CMK (cell line): ENCODE measurements around the gene RARS1.
A peak's percentile ranks its signal among the peaks of the same experiment; 100 is the strongest.

Source experiments
- DNase-seq: peaks from one replicate; pipeline ENCODE4 v3.0.0-alpha.2; 2010; ENCODE audit warnings: low read depth

RARS1 gene

DNA sequence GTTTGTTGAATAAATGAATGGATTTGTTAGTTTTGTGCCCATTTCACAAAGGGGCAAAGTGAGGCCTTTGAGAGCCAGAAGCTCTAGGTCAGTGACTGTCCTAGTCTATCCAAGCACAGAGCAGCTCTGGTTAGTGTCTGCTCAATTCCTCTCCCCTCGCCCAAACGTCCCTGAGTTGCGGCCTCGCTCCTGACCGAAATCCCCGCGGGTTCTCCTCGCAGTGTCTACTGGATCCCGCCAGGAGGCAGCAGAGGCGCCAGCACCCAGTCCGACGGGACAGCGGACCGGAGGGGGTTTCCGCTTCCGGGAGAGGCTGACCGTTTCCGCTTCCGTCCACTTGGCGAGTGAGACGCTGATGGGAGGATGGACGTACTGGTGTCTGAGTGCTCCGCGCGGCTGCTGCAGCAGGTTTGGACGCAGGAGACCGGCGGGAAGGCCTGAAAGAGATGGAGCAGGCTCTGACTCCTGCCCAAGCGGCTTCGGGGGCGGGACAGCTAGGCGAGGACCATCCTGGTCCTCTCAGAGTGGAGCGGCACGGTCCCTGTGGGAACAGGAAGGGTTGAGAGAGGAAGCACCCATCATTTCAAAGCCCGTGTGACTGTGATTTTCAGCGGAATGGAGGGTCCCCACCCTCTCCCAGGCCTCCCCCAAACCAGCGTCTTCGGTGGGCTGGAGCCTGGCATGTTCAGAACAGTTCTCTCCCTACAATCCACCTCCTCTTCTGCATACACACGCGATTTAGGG is at the start of gene RARS1:
Gene RARS1, plus strand, starts transcription at position 336 of the 744 bp plus-strand sequence. Its CDS starts 28 bp downstream, at position 364.
- DNase-seq, result peak; percentile 68

DNA sequence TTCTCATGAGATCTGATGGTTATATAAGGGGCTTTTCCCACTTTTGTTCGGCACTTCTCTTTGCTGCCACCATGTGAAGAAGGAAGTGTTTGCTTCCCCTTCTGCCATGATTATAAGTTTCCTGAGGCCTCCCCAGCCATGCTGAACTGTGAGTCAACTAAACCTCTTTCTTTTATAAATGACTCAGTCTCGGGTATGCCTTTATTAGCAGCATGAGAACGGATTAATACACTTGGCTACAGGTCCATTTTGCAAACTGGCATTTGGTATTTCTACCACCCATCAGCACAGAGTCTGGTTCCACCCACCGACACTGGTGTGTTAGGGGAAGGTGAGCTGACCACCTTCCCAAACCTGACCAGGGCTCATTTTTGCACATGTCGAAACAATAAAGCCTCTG is 47.9 kb upstream of the RARS1 start:
- no peak for DNase-seq

DNA sequence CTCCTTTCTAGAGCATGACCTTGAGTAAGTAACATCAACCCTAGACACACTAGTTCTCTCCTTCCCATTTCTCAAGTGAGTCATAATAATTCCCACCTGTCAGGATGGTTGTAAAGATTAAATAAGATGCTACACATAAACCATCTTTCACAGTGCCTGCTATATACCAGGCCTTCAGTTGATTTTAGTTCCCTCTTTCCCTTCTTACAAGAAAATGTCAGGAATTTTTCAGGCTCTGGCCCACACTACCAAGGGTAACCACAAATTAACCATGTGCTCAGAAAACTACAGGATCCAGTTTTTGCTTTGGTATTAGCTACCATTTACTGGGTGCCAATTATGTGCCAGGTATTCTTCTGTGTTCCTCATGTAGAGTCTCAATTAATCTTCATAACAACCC is 42.7 kb upstream of the RARS1 start:
- DNase-seq, result no peak

DNA sequence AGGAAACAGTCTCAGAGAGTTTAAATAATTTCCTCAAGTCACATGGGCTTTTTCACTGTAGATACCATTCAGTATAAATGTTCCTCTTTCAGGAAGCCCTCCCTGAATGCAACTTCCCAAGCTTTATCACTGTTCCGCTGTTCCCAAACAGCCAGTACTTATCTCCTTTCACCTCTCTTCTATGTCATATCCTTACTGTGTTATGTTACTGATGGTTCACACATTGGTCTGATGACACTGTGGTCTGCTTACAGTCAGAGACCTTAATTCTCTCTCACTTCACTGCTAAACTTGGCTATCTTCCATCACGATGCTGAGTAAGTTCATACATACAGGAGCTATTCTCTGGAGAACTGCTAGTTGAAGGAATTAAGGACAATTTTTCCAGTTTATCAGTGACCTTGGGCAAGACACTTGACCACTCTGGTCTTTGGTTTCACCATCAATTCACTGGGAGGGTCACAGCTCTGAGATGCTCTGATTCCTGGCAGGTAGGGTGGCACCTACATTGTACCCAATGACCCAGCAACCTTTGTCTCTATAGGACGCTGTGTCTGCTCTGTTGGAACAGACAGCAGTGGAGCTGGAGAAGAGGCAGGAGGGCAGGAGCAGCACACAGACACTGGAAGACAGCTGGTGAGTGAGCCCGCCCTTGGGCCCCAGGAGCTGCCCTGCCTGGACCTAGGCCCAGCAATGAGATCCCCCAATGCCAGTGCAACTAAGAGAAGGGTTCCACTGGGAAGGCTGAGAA is 42.1 kb upstream of the RARS1 start:
- no peak for DNase-seq

DNA sequence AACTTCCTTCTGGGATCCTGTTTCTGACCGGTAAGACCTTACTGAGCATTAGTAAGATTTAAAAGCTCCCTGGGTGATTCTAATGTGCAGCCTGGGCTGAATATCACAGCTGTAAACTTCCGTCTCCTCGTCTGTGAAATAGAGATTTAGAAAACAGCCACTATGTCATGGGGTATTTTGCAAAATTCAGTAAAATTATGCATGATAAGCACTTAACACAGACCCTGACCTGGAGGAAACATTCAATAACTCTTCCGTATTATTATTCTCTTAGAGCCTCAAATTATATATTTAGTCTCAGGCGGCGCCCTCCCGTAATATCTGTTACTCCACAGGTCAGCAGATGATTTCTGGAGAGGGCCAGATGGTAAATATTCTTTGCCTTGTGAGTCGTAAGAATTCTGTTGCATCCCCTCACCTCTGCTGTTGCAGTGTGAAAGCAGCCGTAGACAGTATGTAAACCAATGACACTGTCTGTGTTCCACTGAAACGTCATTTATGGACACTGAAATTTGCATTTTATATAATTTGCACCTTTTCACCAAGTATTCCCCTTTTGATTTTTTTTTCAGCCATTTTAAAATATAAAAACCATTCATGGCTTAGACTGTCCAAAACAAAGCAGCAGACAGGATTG is 39.2 kb upstream of the RARS1 start:
- no peak for DNase-seq

DNA sequence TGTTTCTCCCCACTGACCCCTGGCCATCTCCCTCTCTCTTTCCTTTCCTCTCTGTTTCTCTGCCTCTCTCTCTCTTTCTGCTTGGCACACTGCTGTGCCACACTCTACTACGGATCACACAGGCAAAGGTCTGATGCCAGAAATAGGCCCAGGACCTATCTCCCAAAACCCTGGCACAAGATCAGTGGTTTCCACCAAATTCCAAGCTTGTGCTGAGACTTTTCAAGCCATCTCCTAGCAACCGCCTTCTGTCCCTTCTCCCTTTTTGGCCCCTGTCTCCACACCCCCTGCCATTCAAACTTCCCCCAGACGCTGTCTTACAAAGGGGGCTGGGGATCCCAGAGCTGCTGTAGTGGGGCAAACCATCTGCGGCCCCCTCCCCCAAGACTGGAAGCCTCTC is 38.5 kb upstream of the RARS1 start:
- DNase-seq, result no peak

DNA sequence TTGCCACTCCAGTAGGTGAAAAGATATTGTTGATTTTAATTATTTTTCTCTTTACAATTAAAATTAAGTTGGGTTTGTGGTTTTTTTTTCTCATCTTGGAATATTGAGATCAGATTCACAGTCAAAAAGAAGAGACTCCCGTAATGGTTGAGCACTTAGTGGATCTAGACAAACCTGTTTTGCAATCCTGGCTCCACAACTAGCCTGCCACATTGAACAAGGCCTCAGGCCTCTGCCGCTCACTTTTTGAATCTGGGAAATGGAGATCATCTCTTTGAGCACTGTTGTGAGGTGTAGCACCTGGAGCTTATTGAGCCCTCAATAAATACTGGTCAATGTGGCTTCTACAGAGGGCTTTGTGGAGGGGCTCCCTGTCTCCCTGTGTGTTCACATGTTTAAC is 37.1 kb upstream of the RARS1 start:
- DNase-seq, result no peak

DNA sequence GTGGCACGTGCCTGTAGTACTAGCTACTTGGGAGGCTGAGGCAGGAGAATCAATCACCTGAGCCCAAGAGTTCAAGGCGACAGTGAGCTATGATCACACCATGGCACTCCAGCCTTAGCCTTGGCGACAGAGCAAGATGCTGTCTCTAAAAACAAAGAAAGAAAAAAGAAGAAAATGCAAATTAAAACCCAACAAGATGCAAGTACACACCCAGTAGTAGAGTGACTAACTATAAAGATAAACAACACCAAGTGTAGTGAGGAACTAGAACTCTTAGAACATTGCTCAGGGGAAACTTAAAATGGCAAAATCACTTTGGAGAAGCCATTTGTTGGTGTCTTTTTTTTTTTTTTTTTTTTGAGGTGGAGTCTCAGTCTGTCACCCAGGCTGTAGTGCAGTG is 34.7 kb upstream of the RARS1 start:
- no peak for DNase-seq

DNA sequence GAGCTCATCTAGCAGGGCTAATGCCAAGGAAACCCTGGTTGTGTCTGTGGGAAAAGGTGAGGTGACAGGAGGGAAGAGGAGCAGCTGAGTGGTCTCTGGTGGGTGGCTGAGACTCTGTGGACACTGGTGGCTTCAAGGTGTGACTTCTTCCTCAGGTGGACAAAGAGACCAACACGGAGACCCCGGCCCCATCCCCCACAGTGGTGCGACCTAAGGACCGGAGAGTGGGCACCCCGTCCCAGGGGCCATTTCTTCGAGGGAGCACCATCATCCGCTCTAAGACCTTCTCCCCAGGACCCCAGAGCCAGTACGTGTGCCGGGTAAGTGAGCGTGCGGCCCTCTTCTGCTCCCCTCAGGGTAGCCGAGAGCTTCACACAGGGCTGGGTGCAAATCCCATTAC is 31.1 kb upstream of the RARS1 start:
- no peak for DNase-seq

DNA sequence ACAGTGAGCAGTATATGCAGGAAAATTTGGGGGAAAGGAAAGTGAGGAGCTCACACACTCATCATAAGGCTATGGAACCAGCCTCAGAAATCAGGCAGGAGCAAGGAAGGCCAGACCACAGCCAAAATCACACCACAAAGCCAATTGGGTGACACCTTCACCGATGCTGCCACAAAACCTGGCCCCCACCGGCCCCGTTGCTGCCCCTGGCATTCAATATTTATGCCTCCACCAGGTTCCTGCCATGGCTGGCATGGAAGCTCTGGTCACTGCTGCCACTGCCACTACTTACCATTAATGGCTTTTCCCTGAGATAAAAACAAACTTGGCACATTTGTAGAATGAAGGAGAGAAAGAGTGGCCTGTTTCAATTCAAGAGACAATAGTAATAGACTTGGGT is 28.7 kb upstream of the RARS1 start:
- DNase-seq, result no peak

DNA sequence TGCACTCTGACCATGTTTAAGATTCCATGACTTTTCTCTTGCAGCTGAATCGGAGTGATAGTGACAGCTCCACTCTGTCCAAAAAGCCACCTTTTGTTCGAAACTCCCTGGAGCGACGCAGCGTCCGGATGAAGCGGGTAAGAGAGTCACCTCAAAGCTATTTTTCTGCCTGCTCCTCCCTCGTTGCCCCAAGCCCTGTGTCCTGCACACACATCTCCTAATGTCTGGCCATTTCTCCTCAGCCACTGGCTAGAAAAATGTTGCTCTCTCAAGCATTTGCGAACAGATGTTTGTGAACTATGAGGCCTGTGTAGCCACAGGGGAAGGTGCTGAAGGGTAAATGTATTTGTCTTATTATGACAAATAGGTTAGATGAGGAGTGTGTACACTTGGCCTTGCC is 25.7 kb upstream of the RARS1 start:
- DNase-seq, result no peak

DNA sequence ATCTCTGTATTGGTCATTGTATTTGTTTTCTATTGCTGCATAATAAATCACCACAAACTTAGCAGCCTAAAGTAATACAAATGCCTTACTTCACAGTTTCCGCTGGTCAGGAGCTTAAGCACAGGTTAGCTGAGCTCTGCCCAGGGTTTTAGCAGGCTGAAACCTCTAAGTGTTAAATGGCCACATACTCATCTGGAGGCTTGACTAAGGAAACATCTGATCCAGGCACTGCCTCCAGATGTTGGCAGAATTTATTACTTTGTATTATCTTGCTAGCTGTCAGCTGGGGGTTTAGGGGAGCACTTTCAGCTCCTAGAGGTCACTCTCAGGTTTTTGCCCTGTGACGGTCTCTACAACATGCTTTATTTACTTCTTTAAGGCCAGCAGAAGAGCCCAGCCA is 23.2 kb upstream of the RARS1 start:
- DNase-seq, result no peak

DNA sequence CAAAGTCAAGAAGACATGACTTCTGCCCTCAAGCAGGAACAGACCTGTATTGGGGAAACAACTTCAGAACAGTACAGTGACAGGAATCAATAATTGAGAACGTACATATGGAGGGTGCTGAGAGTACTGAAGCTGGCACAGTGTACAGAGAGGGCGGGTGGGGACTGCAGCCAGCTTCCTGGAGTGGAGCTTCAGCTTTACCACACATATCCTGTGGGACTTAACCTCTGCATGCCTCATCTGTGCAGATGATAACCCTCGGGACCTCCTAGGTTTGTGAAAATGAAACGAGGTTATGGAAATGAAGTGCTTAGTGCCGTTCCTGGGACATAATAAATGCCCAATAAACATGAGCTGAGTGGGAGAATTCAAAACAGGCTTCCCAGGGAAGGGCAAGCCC is 22.1 kb upstream of the RARS1 start:
- DNase-seq, result no peak

DNA sequence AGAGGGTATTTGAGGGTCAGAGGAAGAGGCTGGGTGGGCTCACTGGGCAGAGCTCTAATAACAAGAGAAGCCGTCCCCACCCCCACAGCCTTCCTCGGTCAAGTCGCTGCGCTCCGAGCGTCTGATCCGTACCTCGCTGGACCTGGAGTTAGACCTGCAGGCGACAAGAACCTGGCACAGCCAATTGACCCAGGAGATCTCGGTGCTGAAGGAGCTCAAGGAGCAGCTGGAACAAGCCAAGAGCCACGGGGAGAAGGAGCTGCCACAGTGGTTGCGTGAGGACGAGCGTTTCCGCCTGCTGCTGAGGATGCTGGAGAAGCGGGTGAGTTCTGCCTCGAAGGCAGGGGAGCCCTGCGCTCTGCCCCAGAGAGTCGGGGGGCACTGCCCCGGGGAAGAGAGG is 21.6 kb upstream of the RARS1 start:
- no peak for DNase-seq

DNA sequence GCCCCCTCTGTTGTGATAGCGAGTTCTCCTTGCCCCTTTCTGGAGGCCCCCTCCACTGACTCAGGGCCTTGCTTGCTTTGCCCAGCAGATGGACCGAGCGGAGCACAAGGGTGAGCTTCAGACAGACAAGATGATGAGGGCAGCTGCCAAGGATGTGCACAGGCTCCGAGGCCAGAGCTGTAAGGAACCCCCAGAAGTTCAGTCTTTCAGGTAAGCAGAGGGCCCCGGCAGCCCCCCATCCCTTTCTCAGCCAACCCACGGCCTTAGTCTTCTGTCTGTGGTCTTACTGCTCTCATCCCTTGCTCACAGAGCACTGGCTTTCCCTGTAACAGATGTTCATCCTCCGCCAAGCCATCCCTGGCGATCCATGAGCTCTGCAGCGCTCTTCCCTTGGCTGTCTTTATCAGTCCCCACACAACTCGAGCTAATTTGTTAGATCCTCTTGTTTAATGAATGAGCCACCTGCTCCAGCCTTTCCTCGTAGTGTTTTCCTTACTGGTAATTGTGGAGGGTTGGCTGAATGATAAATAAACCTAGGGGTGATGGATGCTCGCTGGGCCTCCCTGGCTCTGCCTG is 18.4 kb upstream of the RARS1 start:
- no peak for DNase-seq

DNA sequence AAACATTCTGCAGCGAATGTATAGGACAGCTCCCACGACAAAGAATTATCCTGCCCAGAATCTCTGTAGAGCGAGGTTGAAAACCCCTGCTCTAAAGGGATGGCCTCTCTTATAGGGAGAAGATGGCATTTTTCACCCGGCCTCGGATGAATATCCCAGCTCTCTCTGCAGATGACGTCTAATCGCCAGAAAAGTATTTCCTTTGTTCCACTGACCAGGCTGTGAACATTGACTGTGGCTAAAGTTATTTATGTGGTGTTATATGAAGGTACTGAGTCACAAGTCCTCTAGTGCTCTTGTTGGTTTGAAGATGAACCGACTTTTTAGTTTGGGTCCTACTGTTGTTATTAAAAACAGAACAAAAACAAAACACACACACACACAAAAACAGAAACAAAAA is 17.4 kb upstream of the RARS1 start:
- no peak for DNase-seq

DNA sequence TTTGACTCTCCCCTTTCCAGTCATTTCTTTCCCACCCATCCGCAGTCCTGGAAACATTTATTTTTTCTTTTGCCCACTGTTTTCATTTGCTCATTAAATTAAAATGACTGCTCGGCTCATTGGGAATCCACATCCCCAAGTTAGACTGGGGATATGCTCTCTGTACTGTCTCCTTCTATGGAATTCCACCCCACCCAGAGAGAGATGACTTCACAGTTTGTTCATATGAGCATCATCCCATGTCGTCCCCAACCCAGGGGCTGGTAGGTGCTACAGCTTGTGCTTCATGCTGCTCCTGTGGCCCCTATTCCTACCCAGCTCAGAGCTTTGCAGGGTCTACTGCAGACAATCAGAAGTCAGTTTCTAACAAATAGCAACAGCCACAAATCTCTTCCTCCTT is 16.5 kb upstream of the RARS1 start:
- DNase-seq, result no peak

DNA sequence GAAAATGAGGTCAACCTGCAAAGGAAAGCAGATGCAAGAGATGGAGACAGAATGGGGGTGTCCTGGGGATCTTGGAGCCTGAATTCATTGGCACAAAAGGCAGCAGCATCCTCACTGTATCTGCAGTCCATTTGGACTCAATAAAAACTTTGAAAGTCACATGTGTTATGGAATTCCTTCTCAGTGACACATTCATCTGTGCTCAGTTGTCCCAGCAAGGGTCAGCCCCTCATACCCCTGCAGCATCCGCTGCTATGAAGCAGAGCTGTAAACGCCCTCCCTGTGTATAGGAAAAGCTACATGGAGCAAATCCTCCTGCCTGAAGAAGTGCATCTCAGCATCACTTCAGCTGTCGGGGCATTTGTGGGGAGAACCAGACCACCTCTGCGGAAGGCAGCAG is 14.5 kb upstream of the RARS1 start:
- DNase-seq, result no peak

DNA sequence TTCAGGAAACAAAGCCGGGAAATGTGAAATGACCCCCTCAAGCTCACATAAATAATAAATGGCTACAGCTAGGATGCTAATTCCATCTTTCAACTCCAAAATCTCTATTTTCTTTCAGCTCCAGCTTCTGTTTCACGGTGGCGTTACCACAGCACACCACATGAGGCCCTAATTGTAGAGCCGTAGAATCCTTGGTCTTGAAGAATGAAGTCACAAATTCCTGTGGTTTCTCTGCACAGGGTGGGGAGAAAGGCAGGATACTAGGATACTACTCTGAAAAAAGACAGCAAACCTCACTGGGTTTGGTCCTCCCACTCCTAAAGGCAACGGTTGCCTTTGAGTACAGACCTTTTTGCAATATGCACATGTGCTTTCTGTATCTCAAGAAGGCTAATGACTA is 13.9 kb upstream of the RARS1 start:
- DNase-seq, result no peak

DNA sequence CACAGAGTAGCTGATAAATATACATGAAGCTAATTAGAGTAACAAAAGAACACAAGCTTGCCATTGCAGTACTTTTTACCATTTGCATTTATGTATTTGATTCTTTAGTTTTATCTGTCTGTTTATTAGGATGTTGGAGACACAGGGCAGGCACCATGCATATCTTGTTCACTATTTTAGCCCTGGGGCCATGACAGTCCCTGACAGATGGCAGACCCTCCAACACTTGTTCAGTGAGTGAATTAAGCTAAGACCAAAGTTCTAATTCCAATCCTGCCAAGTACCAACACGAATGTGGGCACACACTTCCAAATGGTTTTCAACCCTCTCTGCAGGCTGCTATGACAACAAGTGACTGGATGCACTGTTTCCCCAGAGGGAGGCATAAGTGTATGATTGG is 12.0 kb upstream of the RARS1 start:
- DNase-seq, result no peak

DNA sequence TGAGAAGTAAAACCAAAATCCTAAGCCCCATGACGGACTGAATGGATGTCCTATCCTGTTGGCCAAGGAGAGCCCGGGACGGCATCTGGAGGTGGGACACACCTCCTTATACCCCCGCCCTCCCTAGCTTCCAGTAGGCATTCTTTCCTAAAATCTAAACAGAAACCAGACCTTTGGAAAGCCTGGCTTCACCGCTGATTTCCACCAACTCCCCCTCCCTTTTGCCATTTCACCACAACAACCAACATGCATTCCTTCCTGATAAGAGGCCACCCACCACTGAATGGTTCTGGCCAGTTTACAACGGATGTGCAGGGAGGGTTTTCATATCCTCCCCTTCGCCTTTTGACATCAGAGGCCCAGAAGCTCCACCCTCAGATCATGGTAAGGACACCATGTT is 9.2 kb upstream of the RARS1 start:
- peak; percentile 56 for DNase-seq

DNA sequence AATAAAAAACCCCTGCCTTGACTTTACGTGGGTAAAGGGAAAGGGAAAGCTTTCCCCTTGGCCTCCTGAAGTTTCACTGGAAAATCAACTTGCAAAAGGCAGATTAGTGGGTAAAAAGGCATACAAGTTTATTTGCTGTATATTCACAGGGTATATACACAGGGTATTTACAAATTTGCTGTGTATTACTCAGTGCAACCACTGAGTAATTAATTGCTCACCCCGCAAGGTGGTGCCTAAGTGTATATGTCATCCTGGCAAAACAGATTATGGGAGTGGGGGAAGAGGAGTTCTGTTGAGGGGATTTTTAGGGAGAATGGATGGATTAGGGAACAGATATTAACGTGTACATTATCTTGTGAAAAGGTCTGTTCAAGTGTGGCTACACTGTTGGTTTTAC is 7.1 kb upstream of the RARS1 start:
- DNase-seq, result no peak

DNA sequence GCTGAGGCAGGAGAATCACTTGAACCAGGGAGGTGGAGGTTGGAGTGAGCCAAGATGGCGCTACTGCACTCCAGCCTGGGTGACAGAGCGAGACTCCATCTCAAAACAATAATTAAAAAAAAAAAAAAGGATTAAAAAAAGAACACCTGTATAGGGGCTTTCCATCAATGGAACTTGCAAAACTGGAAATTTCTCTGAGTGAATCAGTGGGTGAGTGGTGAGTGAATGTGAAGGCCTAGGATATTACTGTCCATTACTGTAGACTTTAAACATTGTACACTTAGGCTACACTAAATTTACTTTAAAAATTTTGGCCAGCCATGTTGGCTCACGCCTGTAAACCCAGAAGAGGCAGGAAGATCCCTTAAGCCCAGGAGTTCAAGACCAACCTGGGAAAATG is 5.7 kb upstream of the RARS1 start:
- DNase-seq, result no peak
